Chondrocyte (in vitro differentiated cells): ENCODE measurements around the gene PPFIA3. TPM values are rescaled to one million over a fixed set of nuclear protein-coding genes. Genes with fewer than 3 reads are reported as not detected.

ENCODE experiments used
- DNase-seq: peaks from one replicate; pipeline ENCODE4 v3.0.0; 2021; ENCODE audit warnings: mixed read lengths, low spot score
- H3K27ac Mint-ChIP-seq: one replicate; pipeline ENCODE4 v1.8.0; 2021; ENCODE audit warnings: mild to moderate bottlenecking, moderate library complexity, mixed read lengths; ENCODE audit not compliant: unreplicated experiment
- H3K27me3 Mint-ChIP-seq: 2 replicates; pipeline ENCODE4 v1.8.0; 2021; ENCODE audit warnings: low read depth, mixed read lengths
- H3K36me3 Mint-ChIP-seq: 2 replicates; pipeline ENCODE4 v1.8.0; 2021; ENCODE audit warnings: low read depth, mixed read lengths
- H3K4me1 Mint-ChIP-seq: 2 replicates; pipeline ENCODE4 v1.8.0; 2021; ENCODE audit warnings: low read depth, mild to moderate bottlenecking, mixed read lengths
- H3K4me3 Mint-ChIP-seq: one replicate; pipeline ENCODE4 v1.8.0; 2021; ENCODE audit warnings: mild to moderate bottlenecking, moderate library complexity, mixed read lengths; ENCODE audit not compliant: unreplicated experiment
- H3K9me3 Mint-ChIP-seq: 2 replicates; pipeline ENCODE4 v1.8.0; 2021; ENCODE audit warnings: low read depth, mixed read lengths
- CTCF ChIP-seq: fragments of 200-600 bp; sonication (generic); IDR thresholded peaks from 2 replicates; pipeline ENCODE4 v1.5.0; 2021; ENCODE audit warnings: antibody characterized with exemption, mild to moderate bottlenecking, moderate library complexity
- total RNA-seq: library from RNA; stranded (reverse); gene quantifications from 3 replicates; pipeline ENCODE4 v1.2.1, GENCODE V29; 2021

The PPFIA3 gene
- total RNA-seq, 1 donor from 2014 or later = 13.9 TPM

- no peak overlapping the region for H3K4me3 Mint-ChIP-seq
- peaks cover 2% of the 10 kb centered on the region for H3K4me1 Mint-ChIP-seq
- H3K27me3 Mint-ChIP-seq = no peaks in the 10 kb centered on the region
- DNase-seq = peak; percentile 4
- peaks cover 36% of the 10 kb centered on the region for H3K36me3 Mint-ChIP-seq
- H3K9me3 Mint-ChIP-seq = no peaks in the 10 kb centered on the region
- no peak for TF ChIP-seq CTCF
- no peak overlapping the region for H3K27ac Mint-ChIP-seq
These were observed 74.6 kb downstream of the PPFIA3 start for GRCh38 chr19:49193822-49194394.

GRCh38 chr19:49194408-49194807, 75.1 kb downstream of the PPFIA3 start:
- Mint-ChIP-seq H3K4me1 (peaks cover 4% of the 10 kb centered on the region), H3K4me3 (no peak overlapping the region), H3K27me3 (no peaks in the 10 kb centered on the region), H3K27ac (no peak overlapping the region), H3K9me3 (no peaks in the 10 kb centered on the region), H3K36me3 (peaks cover 31% of the 10 kb centered on the region)
- DNase-seq = no peak
- no peak for TF ChIP-seq CTCF

GRCh38 chr19:49196527-49197240, 77.3 kb downstream of the PPFIA3 start:
- Mint-ChIP-seq H3K27ac (no peak overlapping the region), H3K36me3 (peaks cover 27% of the 10 kb centered on the region), H3K9me3 (no peaks in the 10 kb centered on the region), H3K4me1 (peaks cover 4% of the 10 kb centered on the region), H3K27me3 (no peaks in the 10 kb centered on the region), H3K4me3 (no peak overlapping the region)
- DNase-seq = no peak
- no peak for TF ChIP-seq CTCF

- no peak for DNase-seq
- H3K36me3 Mint-ChIP-seq = peaks cover 29% of the 10 kb centered on the region
- H3K4me1 Mint-ChIP-seq = peaks cover 20% of the 10 kb centered on the region
- no peak overlapping the region for H3K27ac Mint-ChIP-seq
- no peak overlapping the region for H3K4me3 Mint-ChIP-seq
- no peak for TF ChIP-seq CTCF
- no peaks in the 10 kb centered on the region for H3K9me3 Mint-ChIP-seq
- no peaks in the 10 kb centered on the region for H3K27me3 Mint-ChIP-seq
These were observed 81.0 kb downstream of the PPFIA3 start for GRCh38 chr19:49200238-49200862.

Other genes starting within 250 kb of the PPFIA3 start
- gene PPP1R15A, start 247.1 kb upstream of the PPFIA3 start, total RNA-seq = 42.1 to 106 TPM (median 104 TPM) in 3 replicates
- gene TULP2, start 220.8 kb upstream of the PPFIA3 start, total RNA-seq = not detected in 3 replicates
- gene NUCB1, start 219.2 kb upstream of the PPFIA3 start, total RNA-seq = 209 to 277 TPM (median 215 TPM) in 3 replicates
- not detected in 3 replicates for gene DHDH, start 185.8 kb upstream of the PPFIA3 start, total RNA-seq
- gene BAX, start 164.7 kb upstream of the PPFIA3 start, total RNA-seq = 161 to 167 TPM (median 165 TPM) in 3 replicates
- 1,722 to 4,533 TPM (median 1,892 TPM) in 3 replicates for gene FTL, start 154.2 kb upstream of the PPFIA3 start, total RNA-seq
- gene GYS1, start 126.2 kb upstream of the PPFIA3 start, total RNA-seq = 43.4 to 51.1 TPM (median 49.1 TPM) in 3 replicates
- gene RUVBL2, start 125.7 kb upstream of the PPFIA3 start, total RNA-seq = 45.3 to 72.5 TPM (median 47.7 TPM) in 3 replicates
- gene LHB, start 102.5 kb upstream of the PPFIA3 start, total RNA-seq = not detected in 3 replicates
- not detected in 3 replicates for gene CGB3, start 95.2 kb upstream of the PPFIA3 start, total RNA-seq
- gene CGB2, start 87.7 kb upstream of the PPFIA3 start, total RNA-seq = 0.56 TPM in 1 of 3 replicates, not detected in the others
- gene CGB1, start 82.6 kb upstream of the PPFIA3 start, total RNA-seq = 0.92 TPM in 1 of 3 replicates, not detected in the others
- 1.6 TPM in 1 of 3 replicates, not detected in the others for gene CGB5, start 75.7 kb upstream of the PPFIA3 start, total RNA-seq
- gene CGB8, start 70.4 kb upstream of the PPFIA3 start, total RNA-seq = 1.7 to 3.1 TPM (median 2.4 TPM) in 3 replicates
- gene CGB7, start 61.8 kb upstream of the PPFIA3 start, total RNA-seq = 0.52 to 0.85 TPM in 2 of 3 replicates, not detected in the other
- 1.1 to 1.6 TPM in 2 of 3 replicates, not detected in the other for gene NTF4, start 54.7 kb upstream of the PPFIA3 start, total RNA-seq
- 0.12 TPM in 1 of 3 replicates, not detected in the others for gene KCNA7, start 46.8 kb upstream of the PPFIA3 start, total RNA-seq
- 151 to 218 TPM (median 163 TPM) in 3 replicates for gene SNRNP70, start 34.1 kb upstream of the PPFIA3 start, total RNA-seq
- gene LIN7B, start 5.2 kb upstream of the PPFIA3 start, total RNA-seq = 12.7 to 14.3 TPM (median 13.9 TPM) in 3 replicates
- gene C19orf73, start 401 bp upstream of the PPFIA3 start, total RNA-seq = 1.1 to 1.7 TPM (median 1.6 TPM) in 3 replicates
- gene HRC, start 35.9 kb downstream of the PPFIA3 start, total RNA-seq = not detected in 3 replicates
- 42.2 to 53.4 TPM (median 50.2 TPM) in 3 replicates for gene TRPM4, start 38.2 kb downstream of the PPFIA3 start, total RNA-seq
- 3.5 to 5.2 TPM (median 3.5 TPM) in 3 replicates for gene SLC6A16, start 205.6 kb downstream of the PPFIA3 start, total RNA-seq
- not detected in 3 replicates for gene CD37, start 215.9 kb downstream of the PPFIA3 start, total RNA-seq
- 49.6 to 63.8 TPM (median 62.6 TPM) in 3 replicates for gene TEAD2, start 242.9 kb downstream of the PPFIA3 start, total RNA-seq
- gene DKKL1, start 244.3 kb downstream of the PPFIA3 start, total RNA-seq = 1.5 to 2.4 TPM (median 2.1 TPM) in 3 replicates